Calu3 (cell line): Measurements from ENCODE around the gene EPN3. TPM values are rescaled to one million over a fixed set of nuclear protein-coding genes. Genes with fewer than 3 reads are reported as not detected.
A peak's percentile ranks its signal among the peaks of the same experiment; 100 is the strongest.

ENCODE experiments used
- BruUV-seq: library from RNA; stranded (reverse); fragments of 400-500 nt; replicated peaks from 2 replicates; lab custom pipeline; 2021; lab: Mats Ljungman, UMichigan
- CTCF ChIA-PET: fragments of 300-600 bp; sonication (Branson Sonifier 250); formaldehyde crosslinking; loops from one replicate; lab custom pipeline; 2022; ENCODE audit warnings: antibody characterized with exemption; lab: Charles Lee
- DNase-seq: peaks from one replicate; pipeline ENCODE4 v3.0.0; 2022
- H3K27ac Mint-ChIP-seq: one replicate; pipeline ENCODE4 v1.8.0; 2022; ENCODE audit warnings: mixed read lengths; ENCODE audit not compliant: unreplicated experiment
- H3K27me3 Mint-ChIP-seq: one replicate; pipeline ENCODE4 v1.8.0; 2022; ENCODE audit warnings: mixed read lengths; ENCODE audit not compliant: unreplicated experiment
- H3K36me3 Mint-ChIP-seq: one replicate; pipeline ENCODE4 v1.8.0; 2022; ENCODE audit warnings: mild to moderate bottlenecking, moderate library complexity, mixed read lengths; ENCODE audit not compliant: insufficient read depth, unreplicated experiment
- H3K4me1 Mint-ChIP-seq: one replicate; pipeline ENCODE4 v1.8.0; 2022; ENCODE audit warnings: mild to moderate bottlenecking, low read depth, mixed read lengths; ENCODE audit not compliant: unreplicated experiment
- H3K4me3 Mint-ChIP-seq: one replicate; pipeline ENCODE4 v1.8.0; 2022; ENCODE audit warnings: mild to moderate bottlenecking, low read depth, moderate library complexity, mixed read lengths; ENCODE audit not compliant: unreplicated experiment
- H3K9me3 Mint-ChIP-seq: one replicate; pipeline ENCODE4 v1.8.0; 2022; ENCODE audit warnings: low read depth, mixed read lengths; ENCODE audit not compliant: unreplicated experiment
- intact Hi-C: fragments of 100-400 bp; cut with micrococcal nuclease; formaldehyde crosslinking; loops from one replicate; pipeline ENCODE4 v1.10.0; 2022; ENCODE audit not compliant: unreplicated experiment
- total RNA-seq: library from RNA; stranded (reverse); gene quantifications from 2 replicates; pipeline ENCODE4 v1.2.3, GENCODE V29; 2022
- TF ChIP-seq, protein P1 (sequence below): fragments of 200-600 bp; IDR thresholded peaks from one replicate; pipeline ENCODE4 v1.8.0; 2022; ENCODE audit warnings: antibody characterized with exemption; ENCODE audit not compliant: unreplicated experiment

Gene EPN3
- total RNA-seq, 1 experiment from 2014 or later: 41.9 TPM

DNA sequence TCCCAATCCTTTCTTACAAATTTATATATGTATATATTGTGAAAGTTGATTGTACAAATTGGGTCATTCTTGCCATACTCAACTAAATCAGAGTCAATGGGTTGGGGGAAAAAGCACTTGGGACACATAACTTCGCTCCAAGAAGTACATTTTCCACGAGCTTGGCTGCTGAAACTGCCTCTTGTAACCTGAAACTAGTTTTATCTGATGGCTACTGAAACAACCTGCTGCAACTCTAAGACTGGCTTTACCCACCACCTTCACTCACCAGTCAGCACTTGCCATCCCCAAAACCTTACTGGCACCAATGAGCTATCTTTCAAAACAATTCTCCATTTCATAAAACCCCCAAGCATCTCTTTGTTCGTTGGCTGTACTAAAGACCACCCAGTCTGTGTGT is 38.8 kb upstream of the EPN3 start:
- Mint-ChIP-seq H3K4me3 (no peak overlapping the region), H3K9me3 (no peaks in the 10 kb centered on the region), H3K36me3 (no peaks in the 10 kb centered on the region), H3K27ac (no peak overlapping the region), H3K27me3 (no peaks in the 10 kb centered on the region), H3K4me1 (peaks cover 10% of the 10 kb centered on the region)
- CTCF ChIA-PET: interaction anchor here (0.9 to 1.6 kb wide), 4 partner anchors 28 to 145 kb away, joined by 3 to 5 read pairs (median 3); no protein-coding TSS in a partner anchor
- no peak for DNase-seq
- BruUV-seq: no TSS peak
- intact Hi-C loops: no loop called here
- TF ChIP-seq, protein P1, sequence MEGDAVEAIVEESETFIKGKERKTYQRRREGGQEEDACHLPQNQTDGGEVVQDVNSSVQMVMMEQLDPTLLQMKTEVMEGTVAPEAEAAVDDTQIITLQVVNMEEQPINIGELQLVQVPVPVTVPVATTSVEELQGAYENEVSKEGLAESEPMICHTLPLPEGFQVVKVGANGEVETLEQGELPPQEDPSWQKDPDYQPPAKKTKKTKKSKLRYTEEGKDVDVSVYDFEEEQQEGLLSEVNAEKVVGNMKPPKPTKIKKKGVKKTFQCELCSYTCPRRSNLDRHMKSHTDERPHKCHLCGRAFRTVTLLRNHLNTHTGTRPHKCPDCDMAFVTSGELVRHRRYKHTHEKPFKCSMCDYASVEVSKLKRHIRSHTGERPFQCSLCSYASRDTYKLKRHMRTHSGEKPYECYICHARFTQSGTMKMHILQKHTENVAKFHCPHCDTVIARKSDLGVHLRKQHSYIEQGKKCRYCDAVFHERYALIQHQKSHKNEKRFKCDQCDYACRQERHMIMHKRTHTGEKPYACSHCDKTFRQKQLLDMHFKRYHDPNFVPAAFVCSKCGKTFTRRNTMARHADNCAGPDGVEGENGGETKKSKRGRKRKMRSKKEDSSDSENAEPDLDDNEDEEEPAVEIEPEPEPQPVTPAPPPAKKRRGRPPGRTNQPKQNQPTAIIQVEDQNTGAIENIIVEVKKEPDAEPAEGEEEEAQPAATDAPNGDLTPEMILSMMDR: no peak

DNA sequence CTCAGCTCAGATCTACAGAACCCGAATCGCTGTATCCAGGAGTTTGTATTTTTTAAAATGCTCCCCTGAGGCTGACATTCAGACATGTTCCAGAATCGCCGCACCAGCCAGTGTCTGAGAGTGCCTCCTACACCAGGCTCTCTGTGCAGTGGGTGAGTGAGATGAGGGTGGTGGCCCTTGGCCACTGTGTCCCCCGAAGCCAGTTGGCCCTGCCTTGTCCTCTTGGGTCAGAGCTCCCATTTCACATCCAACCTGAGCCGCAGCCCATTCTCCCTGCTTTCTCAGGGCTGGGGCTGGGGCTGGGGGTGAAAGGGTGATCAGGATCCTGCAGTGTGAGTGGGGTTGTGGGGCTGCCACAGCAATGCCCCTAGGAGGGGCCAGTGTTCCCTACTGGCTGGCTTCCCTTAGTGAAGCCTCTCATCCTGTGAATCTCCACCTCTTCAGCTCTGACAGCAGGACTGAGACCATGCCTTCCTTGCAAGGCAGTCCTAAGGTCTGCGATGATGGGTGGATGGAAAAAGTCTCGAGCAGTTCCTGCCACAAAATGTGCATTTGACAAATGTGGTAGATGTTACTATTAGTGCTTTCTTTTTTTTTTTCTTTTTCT is 37.2 kb upstream of the EPN3 start:
- Mint-ChIP-seq H3K4me1 (peaks cover 10% of the 10 kb centered on the region), H3K27ac (no peak overlapping the region), H3K4me3 (no peak overlapping the region), H3K27me3 (no peaks in the 10 kb centered on the region), H3K9me3 (no peaks in the 10 kb centered on the region), H3K36me3 (no peaks in the 10 kb centered on the region)
- TF ChIP-seq, protein P1: no peak
- intact Hi-C loops: loop anchor here (5.0 kb wide), 1 partner anchor 37 kb away; the partner anchor contains the start of gene EPN3
- no TSS peak for BruUV-seq
- CTCF ChIA-PET: no interaction called here
- no peak for DNase-seq

DNA sequence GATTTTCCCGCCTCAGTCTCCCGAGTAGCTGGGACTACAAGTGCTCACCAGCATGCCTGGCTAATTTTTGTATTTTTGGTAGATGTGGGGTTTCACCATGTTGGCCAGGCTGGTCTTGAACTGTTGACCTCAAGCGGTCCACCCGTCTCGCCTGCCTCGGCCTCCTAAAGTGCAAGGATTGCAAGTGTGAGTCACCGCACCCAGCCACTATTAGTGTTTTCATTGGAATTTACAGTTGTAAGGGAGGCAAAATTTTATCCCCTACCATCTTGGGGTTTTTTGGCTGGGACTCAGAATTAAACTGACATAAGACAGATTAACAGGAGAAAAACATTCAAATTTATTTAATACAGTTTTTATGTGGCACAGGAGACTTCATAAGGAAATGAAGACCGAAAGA is 36.6 kb upstream of the EPN3 start:
- H3K36me3 Mint-ChIP-seq: no peaks in the 10 kb centered on the region
- H3K4me1 Mint-ChIP-seq: peaks cover 10% of the 10 kb centered on the region
- H3K4me3 Mint-ChIP-seq: no peak overlapping the region

DNA sequence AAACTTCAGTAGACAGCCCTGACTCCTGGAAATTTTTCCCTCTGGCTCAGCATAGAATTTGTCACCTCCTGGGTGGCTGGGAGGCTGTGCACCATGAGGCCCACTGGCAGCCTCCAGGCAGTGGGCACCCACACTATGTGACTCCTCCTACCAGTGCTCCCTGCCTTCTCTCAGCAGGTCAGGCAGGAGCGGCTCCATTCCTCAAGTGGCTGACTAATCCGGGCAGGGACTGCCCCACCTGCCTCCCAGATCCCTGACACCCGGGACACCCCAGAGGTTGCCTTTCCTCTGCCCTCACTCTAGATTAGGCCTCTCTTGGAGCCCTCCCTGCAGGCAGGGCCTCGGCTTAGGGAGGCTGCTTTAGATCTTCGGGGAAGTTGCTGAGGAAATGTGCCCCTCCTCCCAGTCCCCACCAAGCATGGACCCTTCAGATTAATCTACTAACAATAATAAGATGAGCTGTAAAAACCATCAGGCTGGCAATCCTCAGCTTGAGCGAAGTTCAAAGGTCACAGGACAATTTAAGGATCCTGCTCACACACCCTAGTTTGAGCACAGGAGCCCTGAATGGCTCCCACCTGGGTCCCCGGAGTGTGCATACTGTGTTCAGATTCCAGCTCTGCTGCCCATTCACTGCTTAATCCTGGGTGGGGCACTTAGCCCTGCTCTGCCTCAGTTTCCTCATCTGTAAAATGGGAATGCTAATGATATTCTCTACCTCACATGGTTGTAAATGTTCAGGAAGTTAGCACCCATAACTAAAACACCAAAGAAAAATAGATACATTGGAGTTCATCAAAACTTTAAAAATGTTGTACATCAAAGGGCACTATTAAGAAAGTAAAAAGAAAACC is 34.3 kb upstream of the EPN3 start:
- intact Hi-C loops: loop anchor here (5.0 kb wide), 1 partner anchor 34 kb away; the partner anchor contains the start of gene EPN3
- peak; percentile 67 for DNase-seq
- H3K27ac Mint-ChIP-seq: no peak overlapping the region
- peaks cover 10% of the 10 kb centered on the region for H3K4me1 Mint-ChIP-seq
- H3K27me3 Mint-ChIP-seq: peaks cover 4% of the 10 kb centered on the region
- TF ChIP-seq, protein P1: no peak
- CTCF ChIA-PET: interaction anchor here (0.6 kb wide), 1 partner anchor 53 kb away, joined by 3 read pairs; no protein-coding TSS in a partner anchor
- H3K4me3 Mint-ChIP-seq: no peak overlapping the region
- BruUV-seq: no TSS peak
- no peaks in the 10 kb centered on the region for H3K36me3 Mint-ChIP-seq
- H3K9me3 Mint-ChIP-seq: no peaks in the 10 kb centered on the region

More for the DNA sequence above, 36.6 kb upstream of the EPN3 start:
- H3K9me3 Mint-ChIP-seq: no peaks in the 10 kb centered on the region
- no peaks in the 10 kb centered on the region for H3K27me3 Mint-ChIP-seq
- CTCF ChIA-PET: no interaction called here
- TF ChIP-seq, protein P1: no peak
- intact Hi-C loops: loop anchor here (5.0 kb wide), 1 partner anchor 36 kb away; the partner anchor contains the start of gene EPN3
- no peak for DNase-seq
- H3K27ac Mint-ChIP-seq: no peak overlapping the region
- no TSS peak for BruUV-seq
